Measurements from ENCODE around the gene EIPR1. TPM values are rescaled to one million over a fixed set of nuclear protein-coding genes. Genes with fewer than 3 reads are reported as not detected.

EIPR1 gene
- total RNA-seq, 1 experiment from 2014 or later: 27.8 TPM

DNA sequence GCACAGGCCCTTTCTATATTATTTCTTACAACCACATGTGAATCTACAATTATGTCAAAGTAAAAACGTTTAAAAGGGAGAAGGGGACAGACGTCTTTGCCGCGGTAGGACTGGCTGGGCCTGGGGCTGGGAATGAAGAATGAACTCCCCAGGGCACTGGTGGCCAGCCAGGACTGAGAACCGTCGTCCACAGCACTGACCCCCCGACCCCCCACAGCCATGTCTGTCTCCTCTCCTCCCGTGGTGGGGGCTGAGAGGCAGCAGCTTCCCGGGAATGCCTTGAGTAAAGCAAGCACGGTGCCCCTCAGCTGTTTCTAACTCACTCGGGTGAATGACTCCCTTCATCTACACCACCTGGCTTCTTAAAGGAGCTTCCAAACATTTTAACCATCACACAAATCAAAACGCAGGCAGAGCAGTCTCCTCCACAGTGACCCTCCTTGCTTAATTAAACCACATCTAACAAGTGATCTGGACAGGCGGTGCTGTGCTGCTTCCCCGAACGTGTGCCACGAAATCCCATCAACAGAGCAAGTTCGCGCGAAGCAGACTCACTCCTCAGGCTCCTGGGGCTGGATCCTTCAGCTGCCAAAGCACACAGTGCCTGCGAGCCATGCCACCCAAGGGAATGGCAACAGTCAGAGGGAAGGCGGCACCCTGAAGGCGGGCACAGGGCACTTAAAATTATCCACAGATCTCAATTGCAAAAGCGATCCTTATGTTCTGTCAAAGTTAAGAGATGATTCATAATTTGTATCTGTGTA lies 217.7 kb downstream of the EIPR1 start:
- H3K23me2 ChIP-seq (ENCODE audit: insufficient read length, low read depth, low read length, poor library complexity, severe bottlenecking): no peaks in the 10 kb centered on the region
- TF ChIP-seq, protein P1, sequence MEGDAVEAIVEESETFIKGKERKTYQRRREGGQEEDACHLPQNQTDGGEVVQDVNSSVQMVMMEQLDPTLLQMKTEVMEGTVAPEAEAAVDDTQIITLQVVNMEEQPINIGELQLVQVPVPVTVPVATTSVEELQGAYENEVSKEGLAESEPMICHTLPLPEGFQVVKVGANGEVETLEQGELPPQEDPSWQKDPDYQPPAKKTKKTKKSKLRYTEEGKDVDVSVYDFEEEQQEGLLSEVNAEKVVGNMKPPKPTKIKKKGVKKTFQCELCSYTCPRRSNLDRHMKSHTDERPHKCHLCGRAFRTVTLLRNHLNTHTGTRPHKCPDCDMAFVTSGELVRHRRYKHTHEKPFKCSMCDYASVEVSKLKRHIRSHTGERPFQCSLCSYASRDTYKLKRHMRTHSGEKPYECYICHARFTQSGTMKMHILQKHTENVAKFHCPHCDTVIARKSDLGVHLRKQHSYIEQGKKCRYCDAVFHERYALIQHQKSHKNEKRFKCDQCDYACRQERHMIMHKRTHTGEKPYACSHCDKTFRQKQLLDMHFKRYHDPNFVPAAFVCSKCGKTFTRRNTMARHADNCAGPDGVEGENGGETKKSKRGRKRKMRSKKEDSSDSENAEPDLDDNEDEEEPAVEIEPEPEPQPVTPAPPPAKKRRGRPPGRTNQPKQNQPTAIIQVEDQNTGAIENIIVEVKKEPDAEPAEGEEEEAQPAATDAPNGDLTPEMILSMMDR (conservative IDR thresholded peaks at IDR 0.05): no peak
- H4K20me1 ChIP-seq (ENCODE audit: control insufficient read depth, insufficient read depth, insufficient read length): no peaks in the 10 kb centered on the region
- H3K56ac ChIP-seq (ENCODE audit: insufficient read length, low read depth, low read length): no peak overlapping the region
- H4K5ac ChIP-seq (ENCODE audit: insufficient read length, low read depth, low read length): no peak overlapping the region
- no peaks in the 10 kb centered on the region for H3K4me1 Mint-ChIP-seq
- H3T11ph ChIP-seq (ENCODE audit: low read length): no peak overlapping the region
- peaks cover 6% of the 10 kb centered on the region for H3K9me3 ChIP-seq (ENCODE audit: control insufficient read depth, low read depth, low read length)
- no peak overlapping the region for H2BK20ac ChIP-seq (ENCODE audit: low read depth, low read length, poor library complexity, severe bottlenecking)
- no peak overlapping the region for H3K18ac ChIP-seq (ENCODE audit: insufficient read length, low read depth, low read length)
- no peak overlapping the region for H3K4me2 ChIP-seq (ENCODE audit: insufficient read depth, insufficient read length, low read length)
- peaks cover 4% of the 10 kb centered on the region for H3K27me3 Mint-ChIP-seq (ENCODE audit: low read depth)
- H3K9ac ChIP-seq (ENCODE audit: extremely low read depth, insufficient read length, low read length): no peak overlapping the region
- no peak overlapping the region for H2BK120ac ChIP-seq (ENCODE audit: low read depth, low read length, poor library complexity, severe bottlenecking)
- H3K36me3 Mint-ChIP-seq (ENCODE audit: insufficient read depth in 1 of 3, low read depth in 3 of 3): peaks cover 10 to 16% (median 14%) of the 10 kb centered on the region in 3 experiments
- peaks cover 17% of the 10 kb centered on the region in 2 experiments for H3K9me3 Mint-ChIP-seq
- no peak overlapping the region for H2BK5ac ChIP-seq (ENCODE audit: insufficient read length, low read length)
- WGBS (ENCODE audit: extremely low coverage, insufficient read length, low lambda C conversion rate): no CpG with 5 or more reads among the region's 23 CpGs
- H2AK5ac ChIP-seq (ENCODE audit: insufficient read length, low read length): no peak overlapping the region
- H3K27ac Mint-ChIP-seq: no peak overlapping the region
- H3K4ac ChIP-seq (ENCODE audit: low read depth, low read length): no peak overlapping the region
- no peaks in the 10 kb centered on the region for H3K27me3 ChIP-seq (ENCODE audit: insufficient read depth, low read length)
- H3K23ac ChIP-seq (ENCODE audit: insufficient read length, low read depth, low read length): no peak overlapping the region
- no peak overlapping the region for H2BK12ac ChIP-seq (ENCODE audit: insufficient read length, low read depth, low read length)
- no peak overlapping the region for H3K14ac ChIP-seq (ENCODE audit: insufficient read depth, low read length)
- no peaks in the 10 kb centered on the region for H3K79me2 ChIP-seq (ENCODE audit: insufficient read depth, low read length)
- H4K8ac ChIP-seq (replicated peaks; ENCODE audit: insufficient read length, low read depth, low read length): no peak overlapping the region
- H2BK15ac ChIP-seq (ENCODE audit: low read depth, low read length): no peak overlapping the region
- no peak for DNase-seq
- H3K4me1 ChIP-seq (ENCODE audit: insufficient read depth, low read length): no peaks in the 10 kb centered on the region
- no peak overlapping the region for H3K4me3 Mint-ChIP-seq
- H3K79me1 ChIP-seq (ENCODE audit: insufficient read depth, low read depth, low read length, poor library complexity, severe bottlenecking): no peaks in the 10 kb centered on the region
- no peak overlapping the region for H4K91ac ChIP-seq (ENCODE audit: insufficient read length, low read depth, low read length)
- no peak overlapping the region for H3K27ac ChIP-seq (ENCODE audit: insufficient read length, low read depth, low read length)
- H2AFZ ChIP-seq (ENCODE audit: low read length): no peak overlapping the region
